Gastrocnemius medialis (tissue), 4 donors: ENCODE results near the gene TXNL4A. TPM values are rescaled to one million over a fixed set of nuclear protein-coding genes. Genes with fewer than 3 reads are reported as not detected.

Experiments used
- ATAC-seq, 2 donors: fragments of 150-250 bp; one replicate each; pipeline ENCODE4 v1.9.1; 2016
- DNase-seq, 2 donors: peaks; one replicate each; pipeline ENCODE4 v3.0.0-alpha.2; 2019
- H3K27ac ChIP-seq, 4 donors: fragments of 200-600 bp; sonication (generic); 1 replicate in 1 of 4; 2 replicates in 3 of 4; pipeline ENCODE4 v1.5.1; 2016 to 2018; ENCODE audit warnings: mild to moderate bottlenecking in 2 of 4, moderate library complexity in 1 of 4
- H3K27me3 ChIP-seq, 3 donors: fragments of 200-600 bp; sonication (generic) in 2 of 3; 1 replicate in 1 of 3; 2 replicates in 2 of 3; pipeline versions ENCODE4 v1.5.1 to v1.6.0; 2016 to 2019; ENCODE audit warnings: mild to moderate bottlenecking in 1 of 3, moderate library complexity in 1 of 3
- H3K36me3 ChIP-seq, 2 donors: fragments of 200-600 bp; sonication (generic) in 1 of 2; one replicate each; pipeline ENCODE4 v1.5.1; 2017 to 2018
- H3K4me1 ChIP-seq, 2 donors: fragments of 200-600 bp; sonication (generic) in 1 of 2; one replicate each; pipeline ENCODE4 v1.5.1; 2016 to 2017; ENCODE audit warnings: mild to moderate bottlenecking in 2 of 2
- H3K4me3 ChIP-seq, 4 donors: fragments of 200-600 bp; sonication (generic) in 3 of 4; 1 replicate in 1 of 4; 2 replicates in 3 of 4; pipeline ENCODE4 v1.5.1; 2016 to 2019; ENCODE audit warnings: mild to moderate bottlenecking in 2 of 4
- H3K9me3 ChIP-seq, 3 donors: fragments of 200-600 bp; sonication (generic) in 2 of 3; 1 replicate in 1 of 3; 2 replicates in 2 of 3; pipeline ENCODE4 v1.5.1; 2016 to 2019
- CTCF ChIP-seq, 5 experiments: fragments of 450-650 bp in 3 of 5; fragments of 200-600 bp in 2 of 5; sonication (generic) in 2 of 5; IDR thresholded peaks in 4 of 5; conservative IDR thresholded peaks in 1 of 5; 1 replicate in 4 of 5; 2 replicates in 1 of 5; pipeline ENCODE4 v1.5.1; 2016 to 2019; ENCODE audit warnings: antibody characterized with exemption in 5 of 5, mild to moderate bottlenecking in 3 of 5, moderate library complexity in 3 of 5
- POLR2A ChIP-seq, 2 donors: fragments of 450-650 bp; IDR thresholded peaks; one replicate each; pipeline ENCODE4 v1.6.1; 2017; ENCODE audit warnings: antibody characterized with exemption in 2 of 2, mild to moderate bottlenecking in 2 of 2, moderate library complexity in 2 of 2
- in situ Hi-C, 4 donors: fragments of 200-750 bp; cut with MboI; loops; one replicate each; pipeline versions ENCODE4 v1.15.0 to v1.8.0; 2017; ENCODE audit warnings: low sequenced_read_pairs in 4 of 4
- intact Hi-C: fragments of 100-400 bp; cut with DNase I; formaldehyde crosslinking; loops from one replicate; pipeline ENCODE4 v1.15.1; 2023; ENCODE audit warnings: low total_unique reads
- total RNA-seq, 4 donors: library from RNA; depleted of rRNA; stranded (reverse); fragments of >200 nt; gene quantifications; one replicate each; pipeline versions ENCODE4 v1.1.0 to v1.2.3, GENCODE V29; 2016

The TXNL4A gene
- total RNA-seq, 4 donors from 2014 or later: 39.9 to 105 (median 66.4) TPM

DNA sequence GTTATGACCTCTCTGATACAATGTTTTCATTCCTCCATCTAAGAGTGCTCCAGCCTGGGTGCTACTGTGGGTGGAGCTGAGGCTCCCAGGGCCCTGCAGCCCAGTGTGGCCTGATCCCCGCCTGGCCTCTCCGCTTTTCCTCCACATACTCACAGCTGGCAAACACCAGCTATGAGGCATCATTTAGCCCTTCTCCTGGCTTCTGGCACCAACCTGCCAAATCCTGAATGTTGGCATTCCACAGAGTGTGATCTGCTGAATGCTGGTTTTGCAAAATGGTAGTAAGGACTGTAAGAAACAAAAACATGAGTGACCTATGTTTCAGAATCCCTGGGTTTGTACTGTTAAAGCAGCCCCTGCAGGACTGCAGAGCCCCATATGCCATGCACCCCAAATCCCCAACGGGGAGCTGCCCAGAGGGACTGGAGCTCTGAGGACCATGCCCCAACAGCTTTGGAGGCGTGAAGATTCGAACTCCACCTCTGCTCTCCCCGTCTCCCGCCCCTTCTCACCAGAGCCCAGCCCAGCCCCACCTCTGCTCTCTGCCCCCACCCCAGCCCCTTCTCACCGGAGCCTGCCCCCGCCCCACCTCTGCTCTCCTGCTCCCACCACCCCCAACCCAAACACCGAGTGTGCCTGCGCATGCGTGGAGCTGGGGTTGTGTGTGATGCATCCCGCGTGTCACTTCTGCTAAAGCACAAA, 41.2 kb downstream of the TXNL4A start:
- Histone ChIP-seq H3K4me1 (peaks cover 64 to 71% of the 10 kb centered on the region in 2 donors), H3K9me3 (no peaks in the 10 kb centered on the region), H3K4me3 (peak overlapping the region in 2 of 4 donors; percentile 25 to 39), H3K27me3 (no peaks in the 10 kb centered on the region), H3K27ac (peak overlapping the region; percentile 88 to 96 (median 92)), H3K36me3 (peaks cover 0 to 21% of the 10 kb centered on the region in 2 donors)
- no peak for ATAC-seq
- in situ Hi-C loops: no loop called here
- no peak for DNase-seq
- intact Hi-C loops: loop anchor here (5.0 kb wide), 1 partner anchor 35 kb away; no protein-coding TSS in a partner anchor
- TF ChIP-seq POLR2A (IDR thresholded peaks at IDR 0.05) (no peak), CTCF (IDR thresholded peaks at IDR 0.05 in 4 of 5, conservative IDR thresholded peaks at IDR 0.05 in 1 of 5) (no peak)

- no peak for ATAC-seq
- TF ChIP-seq CTCF (IDR thresholded peaks at IDR 0.05 in 4 of 5, conservative IDR thresholded peaks at IDR 0.05 in 1 of 5) (no peak), POLR2A (IDR thresholded peaks at IDR 0.05) (no peak)
- peak overlapping the region in 1 of 4 donors; percentile 19 for H3K4me3 ChIP-seq
- peaks cover 70 to 82% of the 10 kb centered on the region in 2 donors for H3K4me1 ChIP-seq
- H3K27me3 ChIP-seq: no peaks in the 10 kb centered on the region
- intact Hi-C loops: loop anchor here (5.0 kb wide), 1 partner anchor 33 kb away; no protein-coding TSS in a partner anchor
- no peak for DNase-seq
- H3K9me3 ChIP-seq: no peaks in the 10 kb centered on the region
- in situ Hi-C loops: no loop called here
- peaks cover 0 to 27% of the 10 kb centered on the region in 2 donors for H3K36me3 ChIP-seq
- H3K27ac ChIP-seq: peak overlapping the region; percentile 36 to 96 (median 70)
Observed at GRCh38 chr18:79945118-79946042, 43.0 kb downstream of the TXNL4A start.

- DNase-seq (no peak), ATAC-seq (no peak)
- H3K4me1 ChIP-seq: peaks cover 64 to 87% of the 10 kb centered on the region in 2 donors
- H3K9me3 ChIP-seq: no peaks in the 10 kb centered on the region
- TF ChIP-seq POLR2A (IDR thresholded peaks at IDR 0.05) (no peak), CTCF (IDR thresholded peaks at IDR 0.05 in 4 of 5, conservative IDR thresholded peaks at IDR 0.05 in 1 of 5) (no peak)
- no peak overlapping the region for H3K4me3 ChIP-seq
- no peaks in the 10 kb centered on the region for H3K27me3 ChIP-seq
- H3K27ac ChIP-seq: peak overlapping the region; percentile 36 to 96 (median 70)
- peaks cover 0 to 25% of the 10 kb centered on the region in 2 donors for H3K36me3 ChIP-seq
- intact Hi-C loops (loop anchor here (5.0 kb wide), 1 partner anchor 32 kb away; no protein-coding TSS in a partner anchor), in situ Hi-C loops (no loop called here)
Observed at GRCh38 chr18:79944746-79945117, 43.6 kb downstream of the TXNL4A start.

GRCh38 chr18:79944126-79944731, 44.1 kb downstream of the TXNL4A start:
- peaks cover 64 to 88% of the 10 kb centered on the region in 2 donors for H3K4me1 ChIP-seq
- no peak for ATAC-seq

More at GRCh38 chr18:79944126-79944731, 44.1 kb downstream of the TXNL4A start:
- Histone ChIP-seq H3K9me3 (no peaks in the 10 kb centered on the region), H3K36me3 (peaks cover 0 to 20% of the 10 kb centered on the region in 2 donors), H3K4me3 (no peak overlapping the region), H3K27ac (peak overlapping the region; percentile 36 to 96 (median 70)), H3K27me3 (no peaks in the 10 kb centered on the region)
- in situ Hi-C loops (no loop called here), intact Hi-C loops (no loop called here)
- TF ChIP-seq CTCF (IDR thresholded peaks at IDR 0.05 in 4 of 5, conservative IDR thresholded peaks at IDR 0.05 in 1 of 5): no peak
- no peak for TF ChIP-seq POLR2A (IDR thresholded peaks at IDR 0.05)
- DNase-seq: no peak
